OCI-LY1 (cell line): Measurements from ENCODE around the gene HCN4.

ENCODE experiments used
- H2AFZ ChIP-seq: fragments of 200-600 bp; sonication (generic), shearing (Covaris generic); 2 replicates; pipeline ENCODE4 v1.6.0; 2014; ENCODE audit warnings: antibody characterized with exemption, mild to moderate bottlenecking, low read length
- H3F3A ChIP-seq: fragments of 200-600 bp; sonication (generic), shearing (Covaris generic); 2 replicates; pipeline ENCODE4 v1.6.0; 2014; ENCODE audit warnings: mild to moderate bottlenecking, antibody characterized with exemption, low read length, moderate library complexity; ENCODE audit not compliant: insufficient read depth
- H3K27ac ChIP-seq: fragments of 200-600 bp; sonication (generic); 2 replicates; pipeline ENCODE4 v1.5.1; 2014; ENCODE audit warnings: low read length, mixed run types, mild to moderate bottlenecking, low read depth; ENCODE audit not compliant: poor library complexity, severe bottlenecking
- H3K27me3 ChIP-seq: fragments of 200-600 bp; sonication (generic); 2 replicates; pipeline ENCODE4 v1.6.0; 2014; ENCODE audit warnings: antibody characterized with exemption, mild to moderate bottlenecking, low read length, moderate library complexity; ENCODE audit not compliant: insufficient read depth
- H3K36me3 ChIP-seq: fragments of 200-600 bp; sonication (generic); 2 replicates; pipeline ENCODE4 v1.6.1; 2014; ENCODE audit warnings: mild to moderate bottlenecking, antibody characterized with exemption, low read length, moderate library complexity, mixed read lengths; ENCODE audit not compliant: insufficient read depth
- H3K4me1 ChIP-seq: fragments of 200-600 bp; sonication (generic); 2 replicates; pipeline ENCODE4 v1.5.1; 2014; ENCODE audit warnings: mild to moderate bottlenecking, low read length, moderate library complexity; ENCODE audit not compliant: insufficient read depth, severe bottlenecking
- H3K4me2 ChIP-seq: fragments of 200-600 bp; sonication (generic), shearing (Covaris generic); 2 replicates; pipeline ENCODE4 v1.6.1; 2014; ENCODE audit warnings: low read length
- H3K4me3 ChIP-seq: fragments of 200-600 bp; sonication (generic); 2 replicates; pipeline ENCODE4 v1.5.1; 2014; ENCODE audit warnings: low read length, low read depth, mild to moderate bottlenecking, mixed read lengths; ENCODE audit not compliant: poor library complexity, severe bottlenecking
- H3K79me2 ChIP-seq: fragments of 200-600 bp; shearing (Covaris generic); 2 replicates; pipeline ENCODE4 v1.6.1; 2016; ENCODE audit warnings: mixed run types, low read length, mixed read lengths; ENCODE audit not compliant: insufficient read depth
- H3K9ac ChIP-seq: fragments of 200-600 bp; sonication (generic), shearing (Covaris generic); 2 replicates; pipeline ENCODE4 v1.6.1; 2014; ENCODE audit warnings: mild to moderate bottlenecking, low read length, mixed read lengths
- H3K9me2 ChIP-seq: fragments of 200-600 bp; sonication (generic), shearing (Covaris generic); 2 replicates; pipeline ENCODE4 v1.6.1; 2014; ENCODE audit warnings: low read depth, mild to moderate bottlenecking, low read length, mixed read lengths
- H3K9me3 ChIP-seq: fragments of 200-600 bp; shearing (Covaris generic); 2 replicates; pipeline ENCODE4 v1.6.1; 2014; ENCODE audit warnings: low read length, mixed read lengths
- H4K20me1 ChIP-seq: fragments of 200-600 bp; sonication (generic), shearing (Covaris generic); 2 replicates; pipeline ENCODE4 v1.6.0; 2016; ENCODE audit warnings: mild to moderate bottlenecking, low read length; ENCODE audit not compliant: insufficient read depth
- CTCF ChIP-seq: fragments of 200-600 bp; sonication (generic), shearing (Covaris generic); IDR thresholded peaks from 2 replicates; pipeline ENCODE4 v1.5.1; 2017; ENCODE audit warnings: mild to moderate bottlenecking, antibody characterized with exemption, low read length, moderate library complexity, mixed read lengths
- EZH2 ChIP-seq: fragments of 200-600 bp; sonication (generic), shearing (Covaris generic); IDR thresholded peaks from 2 replicates; pipeline ENCODE4 v1.8.0; 2017; ENCODE audit warnings: borderline replicate concordance, mixed run types, mild to moderate bottlenecking, antibody characterized with exemption, low read length, moderate library complexity, mixed read lengths

The HCN4 gene

GRCh38 chr15:73367624-73368300, 996 bp downstream of the HCN4 start:
- Histone ChIP-seq H3K4me2 (no peak overlapping the region), H3K9me2 (no peaks in the 10 kb centered on the region), H3K9ac (no peak overlapping the region), H3K36me3 (no peaks in the 10 kb centered on the region), H2AFZ (no peak overlapping the region), H3F3A (no peaks in the 10 kb centered on the region), H3K27me3 (no peaks in the 10 kb centered on the region), H3K27ac (no peak overlapping the region), H3K9me3 (no peaks in the 10 kb centered on the region), H3K4me1 (no peaks in the 10 kb centered on the region), H3K4me3 (no peak overlapping the region), H3K79me2 (no peaks in the 10 kb centered on the region), H4K20me1 (no peaks in the 10 kb centered on the region)
- TF ChIP-seq EZH2 (no peak), CTCF (no peak)

- Histone ChIP-seq H3K27ac (no peak overlapping the region), H3K27me3 (no peaks in the 10 kb centered on the region), H3K4me1 (no peaks in the 10 kb centered on the region), H3K9me2 (no peaks in the 10 kb centered on the region), H3K4me3 (no peak overlapping the region), H3K4me2 (no peak overlapping the region), H3F3A (no peaks in the 10 kb centered on the region), H4K20me1 (no peaks in the 10 kb centered on the region), H3K36me3 (no peaks in the 10 kb centered on the region), H3K9ac (no peak overlapping the region), H3K79me2 (no peaks in the 10 kb centered on the region), H2AFZ (no peak overlapping the region), H3K9me3 (no peaks in the 10 kb centered on the region)
- no peak for TF ChIP-seq EZH2
- TF ChIP-seq CTCF: no peak
These were observed 1.8 kb downstream of the HCN4 start for GRCh38 chr15:73366766-73367623.

- Histone ChIP-seq H3K27ac (no peak overlapping the region), H3K79me2 (no peaks in the 10 kb centered on the region), H3K4me3 (no peak overlapping the region), H3K4me2 (no peak overlapping the region), H3F3A (no peaks in the 10 kb centered on the region), H3K4me1 (no peaks in the 10 kb centered on the region), H3K36me3 (no peaks in the 10 kb centered on the region), H3K27me3 (no peaks in the 10 kb centered on the region), H3K9ac (no peak overlapping the region), H4K20me1 (no peaks in the 10 kb centered on the region), H3K9me2 (no peaks in the 10 kb centered on the region), H3K9me3 (no peaks in the 10 kb centered on the region), H2AFZ (no peak overlapping the region)
- TF ChIP-seq EZH2: no peak
- TF ChIP-seq CTCF: no peak
These were observed 4.7 kb downstream of the HCN4 start for GRCh38 chr15:73364070-73364469.
